Stomach smooth muscle (tissue), 2 donors: ENCODE measurements around the gene MTMR4.

Experiments
- H3K27ac ChIP-seq: one replicate; pipeline ENCODE4 v1.7.0; 2013; ENCODE audit warnings: mild to moderate bottlenecking, low read length, inconsistent platforms
- H3K27me3 ChIP-seq, 2 donors: one replicate each; pipeline ENCODE4 v1.7.0; 2013; ENCODE audit warnings: low read length in 2 of 2; ENCODE audit not compliant: insufficient read depth in 2 of 2, control insufficient read depth in 1 of 2
- H3K36me3 ChIP-seq, 2 donors: one replicate each; pipeline ENCODE4 v1.7.0; 2013; ENCODE audit warnings: low read length in 2 of 2; ENCODE audit not compliant: control insufficient read depth in 2 of 2, insufficient read depth in 2 of 2
- H3K4me1 ChIP-seq: one replicate; pipeline ENCODE4 v1.7.0; 2013; ENCODE audit warnings: low read length; ENCODE audit not compliant: control insufficient read depth, insufficient read depth
- H3K4me3 ChIP-seq, 2 donors: one replicate each; pipeline ENCODE4 v1.7.0; 2013; ENCODE audit warnings: low read length in 2 of 2
- H3K9ac ChIP-seq, 2 donors: one replicate each; pipeline ENCODE4 v1.7.0; 2013; ENCODE audit warnings: low read length in 2 of 2, mild to moderate bottlenecking in 1 of 2
- H3K9me3 ChIP-seq, 2 donors: one replicate each; pipeline ENCODE4 v1.7.0; 2013; ENCODE audit warnings: low read length in 2 of 2; ENCODE audit not compliant: control insufficient read depth in 2 of 2
- donor health status: healthy.
- donor health status: Pancreatic carcinoma.

The MTMR4 gene

DNA sequence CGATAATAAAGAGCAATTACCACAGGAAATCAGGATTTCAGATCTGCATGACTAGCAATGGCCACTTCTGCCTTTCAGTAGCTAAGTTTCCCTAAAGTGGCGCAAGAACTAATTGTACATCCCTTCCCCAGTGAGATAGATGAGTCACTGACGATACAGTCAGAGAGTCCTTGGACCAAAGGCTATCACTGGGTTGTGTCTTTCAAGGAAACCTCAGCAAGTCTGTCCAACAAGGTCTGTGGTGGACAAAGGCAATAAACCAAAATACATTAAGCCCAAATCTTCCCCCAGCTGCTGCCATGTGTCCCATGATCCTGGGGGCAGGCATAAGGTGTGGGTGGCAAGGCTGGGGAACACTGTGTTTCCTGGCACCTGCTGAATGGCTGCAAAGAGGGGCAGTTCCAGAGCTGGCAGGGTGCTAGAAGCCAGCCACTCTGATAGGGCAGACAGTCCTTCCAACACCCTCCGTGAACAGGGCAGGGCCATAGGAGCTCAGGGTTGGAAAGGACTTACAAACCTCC lies 20.5 kb upstream of the MTMR4 start:
- Histone ChIP-seq H3K27ac (no peak overlapping the region), H3K4me1 (peaks cover 19% of the 10 kb centered on the region), H3K36me3 (no peaks in the 10 kb centered on the region), H3K27me3 (no peaks in the 10 kb centered on the region), H3K4me3 (no peak overlapping the region), H3K9ac (no peak overlapping the region), H3K9me3 (no peaks in the 10 kb centered on the region)

DNA sequence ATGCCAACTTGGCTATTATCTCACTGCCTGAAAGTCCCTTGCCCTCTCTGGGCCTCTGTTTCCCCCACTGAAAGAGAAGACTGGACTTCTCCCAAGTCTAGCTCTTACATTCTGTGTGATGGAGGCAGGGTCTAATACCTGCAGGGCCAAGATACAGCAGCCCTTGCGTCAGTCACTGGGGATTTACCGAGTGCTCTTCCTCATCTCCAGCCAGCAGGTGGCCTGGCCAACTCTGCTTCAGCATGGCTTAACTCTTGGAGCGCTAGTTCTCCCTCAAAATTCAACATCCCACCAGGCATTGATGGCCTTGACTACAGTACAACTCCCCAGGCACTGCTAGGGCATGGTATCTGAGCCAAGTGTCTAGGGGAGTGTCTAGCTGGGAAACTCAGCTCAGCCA lies 19.9 kb upstream of the MTMR4 start:
- Histone ChIP-seq H3K4me1 (peaks cover 19% of the 10 kb centered on the region), H3K36me3 (no peaks in the 10 kb centered on the region), H3K4me3 (no peak overlapping the region), H3K9me3 (no peaks in the 10 kb centered on the region), H3K27me3 (no peaks in the 10 kb centered on the region), H3K27ac (no peak overlapping the region), H3K9ac (no peak overlapping the region)

GRCh38 chr17:58533616-58534188 lies 19.3 kb upstream of the MTMR4 start:
- no peaks in the 10 kb centered on the region for H3K27me3 ChIP-seq
- H3K4me1 ChIP-seq = peaks cover 19% of the 10 kb centered on the region
- no peak overlapping the region for H3K27ac ChIP-seq
- no peaks in the 10 kb centered on the region for H3K9me3 ChIP-seq
- H3K9ac ChIP-seq = no peak overlapping the region
- H3K4me3 ChIP-seq = no peak overlapping the region
- no peaks in the 10 kb centered on the region for H3K36me3 ChIP-seq

GRCh38 chr17:58532555-58532951 lies 18.1 kb upstream of the MTMR4 start:
- Histone ChIP-seq H3K9ac (peak overlapping the region; percentile 74 to 77), H3K9me3 (no peaks in the 10 kb centered on the region), H3K36me3 (no peaks in the 10 kb centered on the region), H3K27me3 (no peaks in the 10 kb centered on the region), H3K27ac (no peak overlapping the region), H3K4me3 (peak overlapping the region; percentile 78 to 79), H3K4me1 (peaks cover 19% of the 10 kb centered on the region)

GRCh38 chr17:58531661-58532554 lies 17.5 kb upstream of the MTMR4 start:
- peak overlapping the region; percentile 74 to 77 for H3K9ac ChIP-seq
- H3K36me3 ChIP-seq = no peaks in the 10 kb centered on the region
- H3K4me1 ChIP-seq = peaks cover 19% of the 10 kb centered on the region
- no peak overlapping the region for H3K27ac ChIP-seq
- no peaks in the 10 kb centered on the region for H3K9me3 ChIP-seq
- H3K4me3 ChIP-seq = peak overlapping the region; percentile 78 to 79
- no peaks in the 10 kb centered on the region for H3K27me3 ChIP-seq

DNA sequence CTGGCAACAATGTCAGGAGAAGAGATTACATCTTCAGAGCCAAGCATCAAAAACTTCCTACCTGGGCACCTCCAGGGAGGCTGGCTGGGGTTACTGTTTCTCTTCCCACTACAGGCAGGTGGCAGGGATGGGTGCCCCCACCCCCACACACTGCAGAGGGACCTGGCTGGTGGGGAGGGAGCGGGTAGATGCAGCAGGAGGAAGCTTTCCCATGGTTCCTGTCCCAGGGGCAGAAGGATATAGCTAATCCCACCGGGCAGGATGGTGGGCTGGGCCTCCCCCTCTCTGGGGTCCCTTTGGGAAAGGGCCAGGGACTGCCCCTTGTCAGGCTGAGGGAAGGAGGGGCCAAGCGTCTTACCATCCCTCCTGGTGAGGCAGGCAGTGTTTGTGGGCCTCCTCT lies 16.7 kb upstream of the MTMR4 start:
- Histone ChIP-seq H3K4me1 (peaks cover 19% of the 10 kb centered on the region), H3K9ac (peak overlapping the region; percentile 49 to 64), H3K27me3 (no peaks in the 10 kb centered on the region), H3K4me3 (peak overlapping the region; percentile 65 to 79), H3K36me3 (no peaks in the 10 kb centered on the region), H3K27ac (no peak overlapping the region), H3K9me3 (no peaks in the 10 kb centered on the region)

DNA sequence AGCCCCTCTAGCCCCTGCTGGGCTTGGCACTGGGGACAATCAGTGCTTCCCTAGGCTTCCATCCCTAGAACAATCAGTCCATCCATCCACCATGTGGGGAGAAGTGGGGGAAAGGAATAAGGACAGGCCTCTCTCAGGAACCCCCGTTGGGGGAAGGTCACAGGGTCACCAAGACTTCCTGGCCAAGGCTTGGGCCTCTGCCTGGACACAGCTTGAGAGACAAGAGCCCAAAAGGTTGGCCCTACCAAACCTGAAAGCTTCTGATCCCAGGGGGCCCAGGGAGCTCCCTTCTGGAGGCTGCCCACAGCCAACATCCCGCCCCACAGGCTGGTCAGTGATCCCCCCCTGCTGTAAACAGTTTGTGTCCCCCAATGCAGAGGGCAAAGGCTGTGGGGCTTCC lies 16.2 kb upstream of the MTMR4 start:
- Histone ChIP-seq H3K36me3 (no peaks in the 10 kb centered on the region), H3K27me3 (no peaks in the 10 kb centered on the region), H3K4me3 (no peak overlapping the region), H3K4me1 (peaks cover 20% of the 10 kb centered on the region), H3K27ac (no peak overlapping the region), H3K9ac (no peak overlapping the region), H3K9me3 (no peaks in the 10 kb centered on the region)

GRCh38 chr17:58529275-58529674 lies 14.8 kb upstream of the MTMR4 start:
- Histone ChIP-seq H3K27ac (no peak overlapping the region), H3K9ac (no peak overlapping the region)

GRCh38 chr17:58528443-58528842 lies 14.0 kb upstream of the MTMR4 start:
- no peak overlapping the region for H3K27ac ChIP-seq
- no peaks in the 10 kb centered on the region for H3K36me3 ChIP-seq
- peak overlapping the region in 1 of 2 donors; percentile 29 for H3K4me3 ChIP-seq
- no peaks in the 10 kb centered on the region for H3K27me3 ChIP-seq
- H3K9ac ChIP-seq = peak overlapping the region in 1 of 2 donors; percentile 13
- peaks cover 29% of the 10 kb centered on the region for H3K4me1 ChIP-seq
- H3K9me3 ChIP-seq = no peaks in the 10 kb centered on the region

More at GRCh38 chr17:58529275-58529674, 14.8 kb upstream of the MTMR4 start:
- Histone ChIP-seq H3K36me3 (no peaks in the 10 kb centered on the region), H3K27me3 (no peaks in the 10 kb centered on the region), H3K4me1 (peaks cover 29% of the 10 kb centered on the region), H3K4me3 (peak overlapping the region in 1 of 2 donors; percentile 22), H3K9me3 (no peaks in the 10 kb centered on the region)

- H3K4me1 ChIP-seq = peaks cover 29% of the 10 kb centered on the region
Measured at GRCh38 chr17:58527949-58528348, 13.5 kb upstream of the MTMR4 start.

More at GRCh38 chr17:58527949-58528348, 13.5 kb upstream of the MTMR4 start:
- peak overlapping the region in 1 of 2 donors; percentile 29 for H3K4me3 ChIP-seq
- no peaks in the 10 kb centered on the region for H3K27me3 ChIP-seq
- H3K27ac ChIP-seq = no peak overlapping the region
- H3K9me3 ChIP-seq = no peaks in the 10 kb centered on the region
- no peak overlapping the region for H3K9ac ChIP-seq
- no peaks in the 10 kb centered on the region for H3K36me3 ChIP-seq
